ENCODE data around the gene CNGA2.

The CNGA2 gene

GRCh38 chrX:151712253-151712652 lies 22.3 kb upstream of the CNGA2 start:
- no peak for DNase-seq

GRCh38 chrX:151713849-151714248 lies 20.7 kb upstream of the CNGA2 start:
- peak; percentile 6 to 17 for DNase-seq

GRCh38 chrX:151714362-151714761 lies 20.2 kb upstream of the CNGA2 start:
- no peak for DNase-seq

- DNase-seq: no peak
Measured at GRCh38 chrX:151715752-151716151, 18.8 kb upstream of the CNGA2 start, which contains the start of gene FATE1. Gene FATE1 (plus strand): TSS chrX:151716035. CDS start chrX:151716120, 85 bp downstream.

- DNase-seq: no peak
Measured at GRCh38 chrX:151722241-151722846, 12.2 kb upstream of the CNGA2 start.

GRCh38 chrX:151723156-151723760 lies 11.3 kb upstream of the CNGA2 start:
- DNase-seq: no peak

- no peak for DNase-seq
Measured at GRCh38 chrX:151724563-151725337, 9.8 kb upstream of the CNGA2 start.

GRCh38 chrX:151725338-151725614 lies 9.3 kb upstream of the CNGA2 start:
- DNase-seq: peak; percentile 23 to 35

GRCh38 chrX:151726751-151727150 lies 7.8 kb upstream of the CNGA2 start:
- DNase-seq: no peak

GRCh38 chrX:151727346-151727745 lies 7.2 kb upstream of the CNGA2 start:
- DNase-seq: no peak

GRCh38 chrX:151729056-151729725 lies 5.4 kb upstream of the CNGA2 start:
- no peak for DNase-seq

GRCh38 chrX:151735219-151735618 lies 673 bp downstream of the CNGA2 start:
- DNase-seq: no peak

- DNase-seq: no peak
Measured at GRCh38 chrX:151736685-151737084, 2.1 kb downstream of the CNGA2 start.

- no peak for DNase-seq
Measured at GRCh38 chrX:151737494-151737893, 2.9 kb downstream of the CNGA2 start.

GRCh38 chrX:151738751-151739150 lies 4.2 kb downstream of the CNGA2 start:
- no peak for DNase-seq

- DNase-seq: no peak
Measured at GRCh38 chrX:151741606-151742005, 7.1 kb downstream of the CNGA2 start.

GRCh38 chrX:151742311-151742710 lies 7.8 kb downstream of the CNGA2 start:
- no peak for DNase-seq

GRCh38 chrX:151743651-151744470 lies 9.3 kb downstream of the CNGA2 start:
- DNase-seq: no peak

GRCh38 chrX:151745651-151746050 lies 11.1 kb downstream of the CNGA2 start:
- DNase-seq: no peak

- DNase-seq: no peak
Measured at GRCh38 chrX:151746502-151746901, 12.0 kb downstream of the CNGA2 start.

GRCh38 chrX:151750511-151750910 lies 16.0 kb downstream of the CNGA2 start:
- no peak for DNase-seq

- DNase-seq: no peak
Measured at GRCh38 chrX:151752847-151753246, 18.3 kb downstream of the CNGA2 start.
